ENCODE measurements around the gene FADS6.

Gene FADS6

DNA sequence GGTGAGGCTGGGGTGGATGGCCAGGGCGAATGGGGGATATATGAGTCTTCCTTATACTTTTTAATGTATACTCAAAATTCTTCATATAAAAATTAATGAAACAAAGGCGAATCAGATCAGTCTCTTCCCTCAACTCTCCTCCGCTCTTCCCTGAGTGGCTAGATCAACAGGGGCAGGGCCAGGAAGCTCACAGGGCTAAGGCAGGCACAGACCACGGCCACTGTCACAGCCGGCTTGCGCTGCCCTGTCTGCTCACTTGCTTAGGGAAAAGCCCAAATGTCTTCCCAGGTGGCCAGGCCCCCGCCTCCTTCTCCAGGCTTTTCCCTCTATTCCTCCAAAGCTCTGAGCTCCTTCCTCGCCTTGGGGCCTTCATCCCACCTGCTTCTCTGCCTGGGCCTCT lies 39.8 kb downstream of the FADS6 start:
- no peak for DNase-seq (ENCODE audit: low spot score)

- DNase-seq (ENCODE audit: low spot score) = no peak
These were observed 40.4 kb downstream of the FADS6 start for GRCh38 chr17:74853048-74853397.

DNA sequence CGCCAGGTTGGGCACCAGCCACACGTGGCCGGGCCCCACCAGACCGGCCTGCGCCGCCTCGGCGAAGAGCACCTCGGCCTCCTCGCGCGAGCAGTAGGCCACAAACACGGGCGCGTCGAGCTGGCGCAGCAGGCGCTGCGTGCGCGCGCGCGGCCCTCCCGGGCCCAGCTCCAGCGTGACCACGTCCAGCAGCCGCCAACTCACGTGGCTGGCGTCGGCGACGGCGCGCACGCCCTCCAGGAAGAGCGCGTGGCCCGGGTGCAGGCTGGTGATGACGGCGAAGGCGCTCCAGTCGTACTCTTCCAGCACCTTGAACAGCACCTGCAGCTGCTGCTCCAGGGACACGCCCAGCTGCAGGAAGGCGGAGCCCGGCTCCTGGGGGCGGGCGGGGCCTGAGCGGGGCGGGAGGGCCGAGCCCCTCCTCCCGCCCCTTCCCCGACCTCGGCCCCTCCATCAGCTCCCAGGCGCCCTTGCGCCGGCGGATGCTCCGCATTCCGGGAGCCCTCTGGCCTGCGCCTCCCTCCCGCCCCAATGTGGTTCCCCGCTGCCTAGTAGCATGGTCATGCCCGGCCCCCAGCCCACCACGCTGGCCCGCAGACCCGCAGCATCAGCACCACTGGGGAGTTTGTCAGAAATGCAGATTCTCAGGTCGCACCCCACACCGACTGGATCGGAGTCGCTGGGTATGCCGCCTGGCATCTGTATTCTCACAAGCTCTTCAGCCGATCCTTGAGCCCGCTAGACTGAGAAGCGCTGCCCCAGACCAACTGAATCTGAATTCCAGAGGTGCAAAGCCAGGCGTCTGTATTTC lies 41.0 kb downstream of the FADS6 start:
- DNase-seq (ENCODE audit: low spot score) = peak; percentile 100

DNA sequence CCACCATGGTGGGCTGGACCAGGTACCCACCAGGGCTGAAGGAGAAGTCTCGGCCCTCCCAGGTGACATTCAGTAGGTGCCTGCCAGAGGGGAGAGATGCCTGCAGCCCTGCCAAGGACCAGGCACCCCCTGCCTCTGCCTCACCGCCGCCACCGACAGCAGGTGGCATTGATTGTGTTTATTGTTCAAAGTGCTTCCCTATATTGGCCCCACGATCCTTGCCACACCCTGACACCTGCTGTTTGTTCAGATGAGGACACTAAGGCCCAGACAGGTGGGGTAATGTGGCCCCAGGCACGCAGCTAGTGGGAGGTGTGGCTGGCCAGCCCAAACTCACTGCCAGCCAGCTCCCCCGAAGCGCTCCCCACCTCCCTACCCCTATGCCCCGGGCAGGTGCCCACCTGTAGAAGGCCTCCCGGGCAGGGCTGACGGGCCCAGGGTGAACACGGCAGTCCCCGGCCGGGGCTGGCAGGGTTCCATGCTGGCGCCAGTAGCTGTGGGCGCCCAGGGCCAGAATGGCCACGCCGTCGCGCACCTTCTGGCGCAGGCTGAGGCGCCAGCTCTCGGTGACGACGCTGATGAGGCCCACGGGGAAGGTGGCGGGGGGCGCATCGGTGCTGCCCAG lies 41.7 kb downstream of the FADS6 start:
- DNase-seq (ENCODE audit: low spot score) = no peak

- DNase-seq (ENCODE audit: low spot score) = no peak
These were observed 42.5 kb downstream of the FADS6 start for GRCh38 chr17:74850914-74851313.

- DNase-seq (ENCODE audit: low spot score) = no peak
These were observed 43.1 kb downstream of the FADS6 start for GRCh38 chr17:74850310-74850709.

GRCh38 chr17:74848656-74849399 lies 44.6 kb downstream of the FADS6 start:
- no peak for DNase-seq (ENCODE audit: low spot score)

DNA sequence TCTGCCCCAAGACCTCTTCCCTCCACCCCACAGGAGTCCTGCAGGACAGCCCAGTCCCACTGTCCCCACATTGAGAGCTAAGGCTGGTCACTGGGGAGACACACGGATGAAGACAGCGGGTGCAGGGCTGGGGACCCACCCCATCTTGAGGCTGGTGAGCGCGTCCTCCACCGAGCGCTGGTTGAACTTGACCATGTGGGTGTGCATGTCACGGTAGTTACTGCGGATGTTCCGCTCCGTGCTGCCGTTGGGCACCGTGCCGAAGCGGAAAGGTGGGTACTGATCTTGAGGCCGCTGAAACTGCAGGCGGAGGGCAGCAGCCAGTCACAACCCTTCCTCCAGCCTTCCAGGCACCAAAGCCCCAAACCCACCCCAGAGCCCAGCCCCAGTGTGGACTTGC lies 46.8 kb downstream of the FADS6 start:
- DNase-seq (ENCODE audit: low spot score) = no peak

GRCh38 chr17:74843352-74843627 lies 50.1 kb downstream of the FADS6 start:
- peak; percentile 61 for DNase-seq (ENCODE audit: low spot score)

DNA sequence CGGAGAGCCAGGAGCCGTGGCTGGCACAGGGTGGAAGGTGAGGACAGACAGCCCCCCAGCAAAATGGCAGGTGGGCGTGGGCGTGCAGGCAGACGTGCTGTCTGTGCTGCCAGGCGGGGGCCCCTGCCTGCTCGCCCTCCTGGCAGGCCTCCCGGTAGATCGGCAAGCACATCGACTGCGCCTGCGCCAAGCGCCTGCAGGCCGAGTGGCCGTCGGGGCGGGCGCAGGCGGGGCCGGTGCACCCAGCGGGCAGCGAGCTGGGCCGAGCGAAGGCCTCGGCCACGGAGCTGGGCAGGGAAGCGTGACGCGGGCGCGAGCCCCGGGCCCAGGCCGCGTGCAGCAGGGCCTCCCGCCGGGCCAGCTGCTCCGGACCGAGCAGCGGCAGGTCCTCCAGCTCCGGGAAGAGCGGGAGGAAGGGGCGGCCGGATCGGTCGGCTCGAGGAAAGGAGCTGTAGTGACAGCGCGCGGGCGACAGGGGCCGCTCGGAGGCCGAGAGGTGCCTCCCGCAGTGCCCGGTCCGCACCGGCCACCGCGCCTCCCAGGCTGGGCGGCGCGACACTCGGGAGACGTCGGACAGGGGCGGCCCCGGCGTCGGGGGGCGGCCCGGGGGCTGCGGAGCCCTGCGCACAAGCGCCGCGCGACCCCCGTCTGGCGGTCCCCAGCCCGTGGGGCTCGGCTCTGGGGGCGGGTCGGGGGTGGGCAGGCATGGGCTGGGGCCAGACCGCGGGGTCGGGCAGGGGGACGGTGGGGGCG lies 50.7 kb downstream of the FADS6 start:
- DNase-seq (ENCODE audit: low spot score) = peak; percentile 97

DNA sequence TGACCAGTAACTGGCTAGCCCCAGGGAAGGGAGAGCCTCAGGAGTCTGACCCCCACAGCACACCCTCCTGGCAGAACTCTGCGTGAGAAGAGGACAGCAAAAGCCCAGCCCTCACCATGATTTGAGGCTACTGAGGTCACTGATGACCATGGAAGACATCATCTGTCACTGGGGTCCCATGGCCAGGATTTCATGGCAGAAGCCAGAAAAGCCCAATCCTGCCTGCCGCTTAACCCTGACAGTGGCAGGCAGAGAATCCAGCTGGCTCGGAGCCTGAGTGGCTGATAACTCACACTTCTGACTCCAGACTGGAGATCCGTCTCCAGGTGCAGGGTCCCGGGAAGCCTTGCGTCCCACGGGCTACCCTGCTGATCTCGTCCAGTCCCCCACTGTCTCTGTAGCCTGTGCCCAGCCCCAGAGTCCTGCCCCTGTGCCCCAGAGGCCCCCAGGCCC lies 51.3 kb downstream of the FADS6 start:
- peak; percentile 17 for DNase-seq (ENCODE audit: low spot score)

DNA sequence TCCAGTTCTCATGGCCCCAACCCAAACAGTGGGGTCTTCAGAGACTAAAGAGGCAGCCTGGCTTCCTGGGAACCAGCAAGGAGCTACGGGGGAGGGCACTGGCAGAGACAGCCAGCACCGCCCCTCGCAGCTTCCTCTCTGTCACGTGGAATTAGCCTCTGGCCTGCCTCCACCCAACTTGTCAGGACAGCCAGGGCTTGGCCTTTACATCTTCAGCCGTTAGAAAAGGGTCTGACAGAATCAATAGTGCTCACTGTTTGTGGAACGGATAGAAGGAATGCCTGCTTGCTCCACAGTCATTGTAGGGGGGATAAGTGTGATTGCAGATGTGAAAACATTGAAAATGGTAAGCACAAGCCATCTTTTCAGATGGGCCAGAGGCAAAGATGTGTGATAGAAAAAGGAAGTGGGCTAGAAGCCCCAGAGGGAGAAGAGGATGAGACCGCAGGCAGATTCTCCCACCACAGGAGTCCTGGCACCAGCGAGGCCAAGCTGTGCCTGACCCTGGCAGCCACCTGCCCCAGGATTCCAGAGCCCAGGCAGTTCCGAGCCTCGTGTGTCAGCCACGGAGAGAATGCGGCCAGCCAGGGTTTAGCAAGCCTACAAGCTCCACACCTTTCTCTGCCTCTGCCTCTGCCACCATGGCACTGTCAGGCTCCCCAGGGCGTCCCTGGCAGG lies 52.3 kb downstream of the FADS6 start:
- DNase-seq (ENCODE audit: low spot score) = peak; percentile 49

DNA sequence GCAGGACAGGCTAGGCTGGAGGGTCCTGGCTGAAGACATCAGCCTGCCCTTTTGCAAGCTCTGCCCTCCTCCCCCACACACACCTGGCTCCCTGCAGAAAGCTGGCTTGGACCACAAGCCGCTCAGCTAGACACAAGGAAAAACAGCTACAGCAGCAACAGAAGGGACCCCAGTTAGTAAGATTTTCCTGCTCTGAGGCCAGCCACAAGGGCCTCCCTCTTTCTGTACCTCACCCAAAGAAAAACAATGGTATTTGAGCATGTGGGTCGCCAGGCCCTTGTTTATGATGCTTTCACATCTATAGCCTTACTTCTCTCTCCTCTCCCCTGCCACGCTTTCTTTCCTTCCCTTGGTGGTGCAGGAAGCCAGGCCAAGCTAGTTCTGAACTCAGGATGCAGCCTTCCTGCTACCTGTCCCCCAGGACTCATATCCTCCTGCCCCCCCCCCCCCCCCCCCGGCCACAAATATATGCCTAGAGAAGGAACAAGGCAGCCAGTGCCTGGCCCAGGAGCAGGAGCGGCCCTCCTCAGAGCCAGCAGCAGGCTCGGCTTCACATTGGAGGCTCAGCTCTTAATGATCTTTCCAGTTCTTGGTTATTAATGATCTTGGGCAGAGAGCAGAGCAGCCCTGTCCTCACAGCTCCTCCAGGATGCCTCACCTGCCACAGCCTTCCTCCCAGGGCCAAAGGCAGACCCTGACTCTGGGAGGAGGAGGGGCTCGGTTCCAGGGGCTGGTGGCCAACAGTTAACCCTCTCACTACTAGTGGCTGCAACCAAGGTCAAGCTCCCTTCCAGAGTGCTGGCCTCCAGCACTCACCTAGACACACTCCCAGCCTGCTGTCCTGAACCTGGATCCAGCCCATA lies 53.2 kb downstream of the FADS6 start:
- peak; percentile 77 for DNase-seq (ENCODE audit: low spot score)

DNA sequence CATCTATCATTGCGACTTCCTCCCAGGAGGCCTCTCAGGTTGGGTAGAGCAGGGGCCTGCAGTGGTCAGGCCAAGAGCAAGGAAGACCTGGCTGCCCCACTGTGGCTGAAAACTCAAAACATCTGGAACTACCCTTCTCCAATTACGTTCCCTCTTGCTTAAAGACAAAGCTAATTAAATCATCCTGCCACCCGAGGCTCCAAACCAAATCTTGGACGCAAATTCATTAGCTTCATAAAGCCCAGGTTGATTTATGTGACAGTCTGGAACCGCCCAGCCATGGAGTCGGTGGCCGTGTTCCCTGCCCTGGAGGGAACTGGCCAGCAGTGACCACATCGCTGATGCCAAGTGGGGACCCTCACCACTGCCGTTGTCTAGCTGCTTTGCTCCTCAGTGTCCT lies 55.2 kb downstream of the FADS6 start:
- DNase-seq (ENCODE audit: low spot score) = peak; percentile 19

GRCh38 chr17:74836691-74837467 lies 56.6 kb downstream of the FADS6 start:
- no peak for DNase-seq (ENCODE audit: low spot score)

GRCh38 chr17:74836191-74836590 lies 57.2 kb downstream of the FADS6 start:
- DNase-seq (ENCODE audit: low spot score) = no peak

GRCh38 chr17:74833501-74834377 lies 59.7 kb downstream of the FADS6 start:
- DNase-seq (ENCODE audit: low spot score) = no peak

DNA sequence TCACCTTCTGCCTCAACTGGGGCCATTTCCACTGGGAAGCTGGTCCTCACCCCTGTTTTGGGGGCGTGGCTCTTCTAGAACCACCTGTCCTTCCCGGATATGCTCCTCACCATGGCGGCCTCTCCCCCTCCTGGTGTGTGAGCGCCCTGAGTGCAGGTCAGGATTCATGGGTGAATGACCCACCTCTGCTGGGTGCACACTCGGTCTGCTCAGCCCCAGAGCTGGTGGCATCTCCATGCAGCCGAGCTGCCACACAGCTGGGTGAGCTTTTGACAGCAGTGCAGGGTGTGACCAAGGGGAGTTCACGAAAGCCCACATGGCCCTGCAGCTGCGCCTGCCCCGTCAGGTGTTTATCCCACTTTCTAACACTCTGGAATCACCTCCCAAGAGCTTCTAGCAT lies 61.0 kb downstream of the FADS6 start:
- no peak for DNase-seq (ENCODE audit: low spot score)

Data from iPS-NIHi11 (cell line).